K562 (cell line): ENCODE data around the gene CCR9.

ENCODE experiments used
- CEBPB ChIP-seq: fragments of 450-650 bp; IDR thresholded peaks from 2 replicates; pipeline ENCODE4 v1.6.1; 2016; ENCODE audit warnings: missing genetic modification characterization, missing compliant biosample characterization
- JUND ChIP-seq, 2 experiments: IDR thresholded peaks; 2 replicates in 1 of 2; 3 replicates in 1 of 2; pipeline ENCODE4 v1.6.1; 2011; ENCODE audit warnings: borderline replicate concordance in 2 of 2, low read depth in 2 of 2, low read length in 2 of 2, improper control_type of control experiment in 1 of 2, missing biosample characterization in 1 of 2, missing genetic modification characterization in 1 of 2, missing genetic modification reagents in 1 of 2
- RAD21 ChIP-seq, 2 experiments: fragments of 250-450 bp in 1 of 2; fragments of 450-650 bp in 1 of 2; sonication (Bioruptor Pico) in 1 of 2; formaldehyde crosslinking in 1 of 2; IDR thresholded peaks in 1 of 2; conservative IDR thresholded peaks in 1 of 2; 2 replicates each; pipeline versions ENCODE4 v1.4.0 to v1.8.0; 2020 to 2022; ENCODE audit warnings: mild to moderate bottlenecking in 2 of 2, moderate library complexity in 1 of 2
- SIRT6 ChIP-seq: IDR thresholded peaks from one replicate; pipeline ENCODE4 v1.6.1; 2012; ENCODE audit warnings: low read depth, mild to moderate bottlenecking, control low read depth, inconsistent platforms, low read length, moderate library complexity
- ZSCAN29 ChIP-seq: fragments of 450-650 bp; IDR thresholded peaks from 2 replicates; pipeline ENCODE4 v1.6.1; 2017
- TF ChIP-seq, protein P1 (sequence below): fragments of 250-450 bp; sonication (Bioruptor Pico); IDR thresholded peaks from 2 replicates; pipeline ENCODE4 v1.8.0; 2021; ENCODE audit warnings: borderline replicate concordance, mild to moderate bottlenecking, moderate library complexity; ENCODE audit not compliant: poor library complexity, severe bottlenecking

- TF ChIP-seq ZSCAN29 (no peak), SIRT6 (no peak), RAD21 (CRISPR knock-in tag; conservative IDR thresholded peaks at IDR 0.05 in 1 of 2, IDR thresholded peaks at IDR 0.05 in 1 of 2) (no peak), CEBPB (tag) (no peak), JUND (IDR thresholded peaks at IDR 0.05; ENCODE audit: borderline replicate concordance, low read depth, low read length) (no peak), JUND (tag; IDR thresholded peaks at IDR 0.05; ENCODE audit: borderline replicate concordance, low read depth, low read length) (no peak)
- TF ChIP-seq, protein P1, sequence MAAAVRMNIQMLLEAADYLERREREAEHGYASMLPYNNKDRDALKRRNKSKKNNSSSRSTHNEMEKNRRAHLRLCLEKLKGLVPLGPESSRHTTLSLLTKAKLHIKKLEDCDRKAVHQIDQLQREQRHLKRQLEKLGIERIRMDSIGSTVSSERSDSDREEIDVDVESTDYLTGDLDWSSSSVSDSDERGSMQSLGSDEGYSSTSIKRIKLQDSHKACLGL (CRISPR knock-in tag) = no peak
Observed at GRCh38 chr3:45911511-45912226, 25.3 kb downstream of the CCR9 start.
